Epithelial cell of esophagus (primary cell): ENCODE results near the gene IGF2.
A peak's percentile ranks its signal among the peaks of the same experiment; 100 is the strongest.

Source experiments
- DNase-seq: peaks from one replicate; pipeline ENCODE4 v3.0.0; 2010; ENCODE audit warnings: low read depth
- H3K4me3 ChIP-seq: 2 replicates; pipeline ENCODE4 v1.5.1; 2011; ENCODE audit warnings: mild to moderate bottlenecking, low read length, control low read depth
- CTCF ChIP-seq: IDR thresholded peaks from 2 replicates; pipeline ENCODE4 v1.5.1; 2011; ENCODE audit warnings: low read depth, mild to moderate bottlenecking, low read length, control low read depth, inconsistent platforms; ENCODE audit not compliant: insufficient read depth; ENCODE audit errors: missing control alignments

Gene IGF2

GRCh38 chr11:2139123-2139521 is at the start of gene IGF2:
IGF2 (minus strand) TSS chr11:2139389; CDS start chr11:2135523, 3,866 bp downstream.
- DNase-seq = no peak
- peak within 1 kb of the TSS; percentile 28 for H3K4me3 ChIP-seq
- no peak for TF ChIP-seq CTCF

- DNase-seq = no peak
- no peak for TF ChIP-seq CTCF
- H3K4me3 ChIP-seq = no peak overlapping the region
Measured at GRCh38 chr11:2188745-2189144, 49.6 kb upstream of the IGF2 start.

- no peak for TF ChIP-seq CTCF
- no peak for DNase-seq
- H3K4me3 ChIP-seq = no peak overlapping the region
Measured at GRCh38 chr11:2187280-2187707, 48.1 kb upstream of the IGF2 start.

- H3K4me3 ChIP-seq = no peak overlapping the region
- TF ChIP-seq CTCF = peak; percentile 71
- peak; percentile 61 for DNase-seq
Measured at GRCh38 chr11:2186669-2187279, 47.6 kb upstream of the IGF2 start.

GRCh38 chr11:2185324-2186085 is 46.3 kb upstream of the IGF2 start:
- H3K4me3 ChIP-seq = no peak overlapping the region
- TF ChIP-seq CTCF = no peak
- no peak for DNase-seq

- H3K4me3 ChIP-seq = no peak overlapping the region
- no peak for DNase-seq
- TF ChIP-seq CTCF = no peak
Measured at GRCh38 chr11:2182692-2183474, 43.7 kb upstream of the IGF2 start.
